ENCODE data around the gene SERPINA12. TPM values are rescaled to one million over a fixed set of nuclear protein-coding genes. Genes with fewer than 3 reads are reported as not detected.

SERPINA12 gene
- total RNA-seq, 1 experiment from 2014 or later = not detected

DNA sequence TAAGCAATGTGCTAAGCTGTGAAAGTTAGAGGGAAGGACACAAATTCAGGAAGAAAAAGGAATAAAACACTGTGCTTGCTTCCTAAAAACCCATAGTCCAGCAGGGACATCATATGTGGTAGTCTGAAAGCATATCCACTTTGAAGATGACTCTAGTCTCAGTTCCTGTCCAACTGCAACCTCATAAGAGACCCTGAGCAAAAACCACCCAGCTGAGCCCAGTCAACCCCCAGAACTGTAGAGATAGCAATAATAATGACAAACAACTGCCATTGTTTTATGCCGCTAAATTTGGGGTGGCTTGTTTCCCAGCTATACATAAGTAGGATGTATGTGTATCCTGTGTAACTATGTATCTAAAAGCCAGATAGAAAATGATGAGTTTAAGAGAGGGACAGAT is 48.1 kb upstream of the SERPINA12 start:
- WGBS (ENCODE audit: extremely low coverage, insufficient read length, low lambda C conversion rate) = no CpG with 5 or more reads among the region's 1 CpG
- no peak overlapping the region for H2BK12ac ChIP-seq (ENCODE audit: insufficient read length, low read depth, low read length)
- H2BK5ac ChIP-seq (ENCODE audit: insufficient read length, low read length) = no peak overlapping the region
- no peaks in the 10 kb centered on the region for H3K9me3 ChIP-seq (ENCODE audit: control insufficient read depth, low read depth, low read length)
- H3K27me3 ChIP-seq (ENCODE audit: insufficient read depth, low read length) = no peaks in the 10 kb centered on the region
- TF ChIP-seq, protein P1, sequence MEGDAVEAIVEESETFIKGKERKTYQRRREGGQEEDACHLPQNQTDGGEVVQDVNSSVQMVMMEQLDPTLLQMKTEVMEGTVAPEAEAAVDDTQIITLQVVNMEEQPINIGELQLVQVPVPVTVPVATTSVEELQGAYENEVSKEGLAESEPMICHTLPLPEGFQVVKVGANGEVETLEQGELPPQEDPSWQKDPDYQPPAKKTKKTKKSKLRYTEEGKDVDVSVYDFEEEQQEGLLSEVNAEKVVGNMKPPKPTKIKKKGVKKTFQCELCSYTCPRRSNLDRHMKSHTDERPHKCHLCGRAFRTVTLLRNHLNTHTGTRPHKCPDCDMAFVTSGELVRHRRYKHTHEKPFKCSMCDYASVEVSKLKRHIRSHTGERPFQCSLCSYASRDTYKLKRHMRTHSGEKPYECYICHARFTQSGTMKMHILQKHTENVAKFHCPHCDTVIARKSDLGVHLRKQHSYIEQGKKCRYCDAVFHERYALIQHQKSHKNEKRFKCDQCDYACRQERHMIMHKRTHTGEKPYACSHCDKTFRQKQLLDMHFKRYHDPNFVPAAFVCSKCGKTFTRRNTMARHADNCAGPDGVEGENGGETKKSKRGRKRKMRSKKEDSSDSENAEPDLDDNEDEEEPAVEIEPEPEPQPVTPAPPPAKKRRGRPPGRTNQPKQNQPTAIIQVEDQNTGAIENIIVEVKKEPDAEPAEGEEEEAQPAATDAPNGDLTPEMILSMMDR (conservative IDR thresholded peaks at IDR 0.05) = no peak
- H3K4ac ChIP-seq (ENCODE audit: low read depth, low read length) = no peak overlapping the region
- DNase-seq = no peak
- peaks cover 19 to 27% of the 10 kb centered on the region in 2 experiments for H3K9me3 Mint-ChIP-seq
- no peaks in the 10 kb centered on the region for H3K79me2 ChIP-seq (ENCODE audit: insufficient read depth, low read length)
- no peak overlapping the region for H2AK5ac ChIP-seq (ENCODE audit: insufficient read length, low read length)
- no peaks in the 10 kb centered on the region for H4K20me1 ChIP-seq (ENCODE audit: control insufficient read depth, insufficient read depth, insufficient read length)
- peaks cover 6% of the 10 kb centered on the region for H3K27me3 Mint-ChIP-seq (ENCODE audit: low read depth)
- H2BK15ac ChIP-seq (ENCODE audit: low read depth, low read length) = no peak overlapping the region
- H3K18ac ChIP-seq (ENCODE audit: insufficient read length, low read depth, low read length) = no peak overlapping the region
- no peak overlapping the region for H4K5ac ChIP-seq (ENCODE audit: insufficient read length, low read depth, low read length)
- no peak overlapping the region for H2AFZ ChIP-seq (ENCODE audit: low read length)
- H4K8ac ChIP-seq (replicated peaks; ENCODE audit: insufficient read length, low read depth, low read length) = no peak overlapping the region
- no peak overlapping the region for H2BK20ac ChIP-seq (ENCODE audit: low read depth, low read length, poor library complexity, severe bottlenecking)
- H3K23ac ChIP-seq (ENCODE audit: insufficient read length, low read depth, low read length) = no peak overlapping the region
- H3T11ph ChIP-seq (ENCODE audit: low read length) = no peak overlapping the region
- H3K9ac ChIP-seq (ENCODE audit: extremely low read depth, insufficient read length, low read length) = no peak overlapping the region
- H3K36me3 Mint-ChIP-seq (ENCODE audit: insufficient read depth in 1 of 3, low read depth in 3 of 3) = peaks cover 2 to 8% (median 4%) of the 10 kb centered on the region in 3 experiments; a peak in 4 of 7 replicates
- no peak overlapping the region for H3K4me2 ChIP-seq (ENCODE audit: insufficient read depth, insufficient read length, low read length)
- no peak overlapping the region for H4K91ac ChIP-seq (ENCODE audit: insufficient read length, low read depth, low read length)
- no peak overlapping the region for H3K4me3 Mint-ChIP-seq
- peaks cover 2 to 5% of the 10 kb centered on the region in 2 experiments; a peak in 2 of 4 replicates for H3K4me1 Mint-ChIP-seq
- H3K27ac Mint-ChIP-seq = no peak overlapping the region
- H3K56ac ChIP-seq (ENCODE audit: insufficient read length, low read depth, low read length) = no peak overlapping the region
- H3K23me2 ChIP-seq (ENCODE audit: insufficient read length, low read depth, low read length, poor library complexity, severe bottlenecking) = no peaks in the 10 kb centered on the region
- H3K27ac ChIP-seq (ENCODE audit: insufficient read length, low read depth, low read length) = no peak overlapping the region
- H3K79me1 ChIP-seq (ENCODE audit: insufficient read depth, low read depth, low read length, poor library complexity, severe bottlenecking) = no peaks in the 10 kb centered on the region
- no peak overlapping the region for H3K14ac ChIP-seq (ENCODE audit: insufficient read depth, low read length)
- no peaks in the 10 kb centered on the region for H3K4me1 ChIP-seq (ENCODE audit: insufficient read depth, low read length)
- H2BK120ac ChIP-seq (ENCODE audit: low read depth, low read length, poor library complexity, severe bottlenecking) = no peak overlapping the region

Measured in H9 (cell line).